ENCODE measurements around the gene BLOC1S4.

The BLOC1S4 gene

DNA sequence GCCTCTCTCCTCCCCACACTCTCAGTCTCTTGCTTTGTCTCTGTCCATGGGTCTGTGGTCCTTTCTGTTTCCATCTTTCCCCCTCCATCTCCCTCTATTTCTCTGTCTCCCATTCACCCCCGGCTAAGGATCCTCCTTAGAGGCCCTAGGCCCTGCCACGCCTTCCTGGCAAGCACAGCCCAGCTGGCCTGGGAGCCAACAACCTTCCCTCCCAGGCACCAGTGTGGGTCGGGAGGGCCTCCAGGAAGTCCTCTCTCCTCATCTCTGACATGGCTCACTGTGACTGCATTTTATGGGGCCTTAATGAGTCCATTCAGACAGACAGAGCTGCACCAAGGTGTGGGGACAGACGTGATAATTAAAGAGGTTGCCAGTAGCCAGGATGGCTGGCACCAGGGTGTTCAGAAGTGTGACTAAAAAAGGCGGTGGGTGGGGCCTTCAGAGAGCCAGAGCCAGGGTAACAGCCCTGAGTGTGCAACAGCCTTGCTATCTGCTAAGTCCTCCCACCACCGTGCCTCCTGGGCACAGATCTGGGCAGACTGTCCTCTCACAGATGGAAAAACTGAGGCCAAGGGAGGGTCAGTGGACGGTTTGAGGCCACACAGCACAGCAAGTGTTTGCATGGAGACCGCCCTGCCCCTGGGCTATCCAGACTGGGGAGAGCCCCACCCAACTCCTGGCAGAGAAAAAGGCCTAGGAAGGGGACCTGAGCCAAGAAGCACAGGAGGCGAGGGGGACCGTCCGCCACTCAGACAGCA is 31.5 kb downstream of the BLOC1S4 start:
- ChIA-PET CTCF (no interaction called here), POLR2A (ENCODE audit: low non-redundant PET) (no interaction called here)
- H3K27ac ChIP-seq: peak overlapping the region; percentile 87
- TF ChIP-seq CTCF (conservative IDR thresholded peaks at IDR 0.05; ENCODE audit: low read depth): no peak
- no peak for DNase-seq (ENCODE audit: low spot score)

GRCh38 chr4:6748286-6748685 is 32.3 kb downstream of the BLOC1S4 start:
- ChIA-PET POLR2A (ENCODE audit: low non-redundant PET) (no interaction called here), CTCF (no interaction called here)
- no peak for TF ChIP-seq CTCF (conservative IDR thresholded peaks at IDR 0.05; ENCODE audit: low read depth)
- H3K27ac ChIP-seq: peak overlapping the region; percentile 87
- no peak for DNase-seq (ENCODE audit: low spot score)

DNA sequence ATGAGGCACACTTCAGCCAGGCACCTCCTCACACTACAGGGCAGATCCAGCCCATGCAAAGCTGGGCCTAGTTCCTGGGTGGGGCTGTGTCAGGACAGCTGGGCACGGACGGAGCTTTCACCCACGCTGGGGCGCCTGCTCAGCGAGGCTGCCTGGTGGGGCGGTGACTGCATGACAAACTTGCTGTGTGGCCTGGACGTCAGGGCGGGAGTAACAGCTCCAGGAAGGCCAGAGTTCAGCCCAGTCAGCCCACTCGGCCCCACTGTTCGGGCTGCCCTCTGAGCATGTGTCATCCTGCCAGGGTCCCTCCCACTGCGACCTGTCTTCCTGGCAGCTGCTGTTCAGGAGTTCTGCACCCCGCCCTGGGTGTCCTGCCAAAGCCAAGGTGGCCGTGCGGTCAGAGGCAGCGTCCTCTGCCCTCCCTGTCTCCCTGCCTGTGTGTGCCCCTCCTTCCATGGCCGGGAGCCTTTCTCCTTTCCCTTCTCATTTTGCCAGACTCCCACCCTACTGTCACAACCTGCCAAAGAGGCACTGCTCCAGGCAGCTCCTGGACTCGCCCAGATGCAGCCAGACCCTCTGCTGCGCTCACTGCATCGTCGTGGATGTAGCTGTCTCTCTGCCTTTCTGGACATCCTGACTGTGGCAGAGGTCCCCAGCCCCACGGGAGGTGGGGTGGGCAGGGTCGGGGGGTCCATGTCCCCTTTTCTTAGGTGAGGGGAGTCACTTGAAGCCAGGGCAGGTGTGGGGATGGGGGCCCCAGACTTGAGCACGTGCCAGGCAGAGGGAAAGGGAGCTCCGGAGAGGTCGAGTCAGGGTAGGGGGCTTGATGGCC is 33.6 kb downstream of the BLOC1S4 start:
- ChIA-PET POLR2A (ENCODE audit: low non-redundant PET) (no interaction called here), CTCF (interaction anchor here (0.7 to 1.0 kb wide), 2 partner anchors 29 to 136 kb away, joined by 3 read pairs; no protein-coding TSS in a partner anchor)
- peak; percentile 39 for DNase-seq (ENCODE audit: low spot score)
- TF ChIP-seq CTCF (conservative IDR thresholded peaks at IDR 0.05; ENCODE audit: low read depth): no peak
- peak overlapping the region; percentile 87 for H3K27ac ChIP-seq

DNA sequence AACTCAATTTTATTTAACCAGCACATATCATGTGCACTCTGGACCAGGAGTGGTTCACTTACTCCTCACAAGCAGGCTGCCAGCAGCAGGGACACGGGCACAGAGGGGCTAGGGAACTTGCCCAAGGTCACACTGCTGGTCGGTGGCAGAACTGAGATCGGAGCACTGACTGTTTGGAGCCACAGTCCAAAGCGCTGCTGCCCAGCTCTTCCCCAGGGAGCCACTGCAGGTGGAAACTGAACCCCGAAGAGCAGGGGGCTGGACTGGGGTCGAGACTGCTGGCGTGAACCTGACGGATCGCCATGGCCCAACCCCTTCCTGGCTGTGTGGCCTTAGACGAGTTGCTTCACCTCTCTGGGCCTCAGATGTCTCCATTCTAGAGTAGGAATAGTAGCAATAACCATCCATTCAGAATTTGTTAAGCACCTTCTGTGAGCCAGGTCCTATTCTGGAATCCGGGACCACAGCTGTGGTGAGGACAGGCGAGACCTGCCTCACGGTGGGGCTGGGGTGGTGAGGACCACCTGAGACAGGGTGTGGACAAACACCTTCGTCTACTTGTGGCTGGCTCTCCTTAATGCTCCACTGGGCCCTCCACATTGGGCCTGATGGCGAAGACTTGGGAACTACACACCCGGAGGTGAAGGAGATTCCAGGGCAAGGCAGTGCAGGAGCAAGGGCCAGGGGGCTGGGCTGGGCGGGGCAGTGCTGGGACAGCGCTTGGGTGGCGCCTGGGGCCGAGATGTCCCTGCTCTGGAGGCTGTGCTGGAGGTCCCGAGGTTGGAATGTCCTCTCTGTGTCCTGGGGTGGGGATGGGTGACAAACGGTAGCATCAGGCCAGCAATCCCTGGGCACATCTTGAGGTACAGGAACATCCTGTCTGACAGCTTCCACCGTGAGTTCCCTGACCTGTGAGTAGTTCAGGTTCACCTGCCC is 34.6 kb downstream of the BLOC1S4 start:
- H3K27ac ChIP-seq: peak overlapping the region; percentile 87
- DNase-seq (ENCODE audit: low spot score): no peak
- ChIA-PET CTCF (interaction anchor here (0.7 kb wide), 1 partner anchor 154 kb away, joined by 3 read pairs; no protein-coding TSS in a partner anchor), POLR2A (ENCODE audit: low non-redundant PET) (no interaction called here)
- TF ChIP-seq CTCF (conservative IDR thresholded peaks at IDR 0.05; ENCODE audit: low read depth): no peak

DNA sequence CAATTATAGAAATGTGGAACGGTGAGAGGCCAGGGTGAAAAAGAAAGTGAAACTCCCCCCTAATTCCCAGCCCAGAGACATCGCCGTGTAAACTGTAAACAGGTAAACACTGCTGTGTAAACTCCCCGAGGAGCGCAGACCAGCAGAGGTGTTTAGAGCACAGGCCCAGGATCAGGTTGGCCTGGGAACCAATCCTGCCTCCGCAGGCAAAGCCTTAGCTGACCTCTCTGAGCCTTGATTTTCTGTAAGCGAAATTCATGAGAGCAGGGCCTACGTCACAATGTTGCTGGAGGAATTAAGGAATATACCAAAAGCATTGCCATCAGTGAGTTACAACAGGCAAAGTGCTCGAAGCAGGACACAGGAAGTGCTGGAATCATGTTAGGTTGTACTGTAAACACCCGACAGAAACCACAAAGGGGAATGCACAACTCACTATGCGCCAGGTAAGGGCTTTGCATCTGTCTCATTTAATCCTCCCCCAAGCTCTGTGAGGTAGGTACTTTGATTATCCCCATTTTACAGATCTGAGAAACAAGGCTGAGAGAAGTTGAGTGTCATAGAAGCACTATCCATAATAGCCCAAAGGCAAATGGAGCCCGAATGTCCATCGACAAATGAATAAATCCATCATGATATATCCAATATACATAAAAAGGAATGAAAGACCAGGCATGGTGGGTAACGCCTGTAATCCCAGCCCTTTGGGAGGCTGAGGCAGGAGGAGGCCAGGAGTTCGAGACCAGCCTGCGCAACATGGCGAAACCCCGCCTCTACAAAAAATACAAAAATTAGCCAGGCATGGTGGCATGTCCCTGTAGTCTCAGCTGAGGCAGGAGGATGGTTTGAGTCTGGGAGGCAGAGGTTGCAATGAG is 35.9 kb downstream of the BLOC1S4 start:
- CTCF ChIA-PET: no interaction called here

More for the DNA sequence above, 35.9 kb downstream of the BLOC1S4 start:
- DNase-seq (ENCODE audit: low spot score): no peak
- H3K27ac ChIP-seq: peak overlapping the region; percentile 29
- no peak for TF ChIP-seq CTCF (conservative IDR thresholded peaks at IDR 0.05; ENCODE audit: low read depth)
- POLR2A ChIA-PET (ENCODE audit: low non-redundant PET): no interaction called here
